ENCODE data around the gene C6orf136.
"Not testable (repeated sequence)": the region's sequence is repeated elsewhere in the genome, so short reads cannot be mapped to it uniquely, and the experiment has no call there.

GRCh38 chr6:30666300-30666699 lies 19.4 kb downstream of the C6orf136 start:
- TF ChIP-seq POLR2A (IDR thresholded peaks at IDR 0.05; ENCODE audit: extremely low read depth, insufficient read length); CTCF (IDR thresholded peaks at IDR 0.05; ENCODE audit: low read depth, low read length); MYC (IDR thresholded peaks at IDR 0.05; ENCODE audit: low read depth, low read length): not testable (repeated sequence)
